H1 (cell line): ENCODE data around the gene CSAD. TPM values are rescaled to one million over a fixed set of nuclear protein-coding genes. Genes with fewer than 3 reads are reported as not detected.

Experiments used
- CTCF ChIA-PET: fragments of 300-600 bp; sonication (Branson Sonifier 250); formaldehyde crosslinking; loops from one replicate; lab custom pipeline; 2021; ENCODE audit not compliant: partially characterized antibody; lab: Charles Lee
- POLR2A ChIA-PET: fragments of 300-600 bp; sonication (Branson Sonifier 250); formaldehyde crosslinking; loops from one replicate; lab custom pipeline; 2021; ENCODE audit warnings: inconsistent platforms; ENCODE audit not compliant: partially characterized antibody; lab: Charles Lee
- DNase-seq, 2 experiments: peaks; one replicate each; pipeline versions ENCODE4 v3.0.0 to v3.0.0-alpha.2; 2010 to 2022; ENCODE audit warnings: low spot score in 2 of 2, low read depth in 1 of 2, mixed read lengths in 1 of 2
- FAIRE-seq: peaks from 2 replicates; lab custom pipeline; 2011; peaks lifted over from hg19 to GRCh38; lab: Jason Lieb, UNC
- H2AFZ ChIP-seq: 2 replicates; pipeline ENCODE4 v1.8.1; 2012; ENCODE audit warnings: low read length, inconsistent platforms
- H2AK5ac ChIP-seq: 2 replicates; pipeline ENCODE4 v1.6.1; 2013; ENCODE audit warnings: low read depth, low read length
- H2BK120ac ChIP-seq: replicated peaks from 2 replicates; pipeline ENCODE3; 2013; ENCODE audit warnings: low read depth, low read length, inconsistent platforms
- H2BK12ac ChIP-seq: 2 replicates; pipeline ENCODE4 v1.6.1; 2013; ENCODE audit warnings: low read depth, low read length
- H2BK15ac ChIP-seq: 2 replicates; pipeline ENCODE4 v1.6.1; 2013; ENCODE audit warnings: low read length
- H2BK20ac ChIP-seq: 2 replicates; pipeline ENCODE4 v1.6.1; 2013; ENCODE audit warnings: low read length
- H2BK5ac ChIP-seq: 2 replicates; pipeline ENCODE4 v1.6.1; 2013; ENCODE audit warnings: low read depth, low read length
- H3K14ac ChIP-seq: 2 replicates; pipeline ENCODE4 v1.6.1; 2013; ENCODE audit warnings: inconsistent platforms; ENCODE audit not compliant: insufficient read length
- H3K18ac ChIP-seq: 2 replicates; pipeline ENCODE4 v1.6.1; 2013; ENCODE audit warnings: low read length; ENCODE audit errors: extremely low read depth
- H3K23ac ChIP-seq: 2 replicates; pipeline ENCODE4 v1.6.1; 2013; ENCODE audit warnings: inconsistent platforms; ENCODE audit not compliant: insufficient read length
- H3K23me2 ChIP-seq: 2 replicates; pipeline ENCODE4 v1.6.1; 2013; ENCODE audit warnings: low read depth, low read length
- H3K27ac ChIP-seq: 2 replicates; pipeline ENCODE4 v1.6.1; 2011; ENCODE audit warnings: low read depth, low read length, inconsistent platforms
- H3K27me3 ChIP-seq, 4 experiments: replicated peaks in 1 of 4; 1 replicate in 1 of 4; 2 replicates in 3 of 4; pipeline versions ENCODE4 v1.6.1 to v1.8.1; 2011 to 2013; ENCODE audit warnings: low read length in 3 of 4, mild to moderate bottlenecking in 3 of 4, inconsistent platforms in 2 of 4, mixed read lengths in 2 of 4, moderate library complexity in 1 of 4; ENCODE audit not compliant: control insufficient read depth in 3 of 4, insufficient read depth in 3 of 4; ENCODE audit errors: extremely low read depth in 1 of 4
- H3K36me3 ChIP-seq, 4 experiments: 2 replicates each; pipeline versions ENCODE4 v1.6.1 to v1.8.1; 2011 to 2013; ENCODE audit warnings: mild to moderate bottlenecking in 4 of 4, low read length in 3 of 4, moderate library complexity in 2 of 4, control low read depth in 1 of 4, inconsistent platforms in 1 of 4; ENCODE audit not compliant: insufficient read depth in 4 of 4, control insufficient read depth in 2 of 4
- H3K4ac ChIP-seq: replicated peaks from 2 replicates; pipeline ENCODE3; 2013; ENCODE audit warnings: low read length, low read depth, mixed read lengths, inconsistent platforms; ENCODE audit not compliant: insufficient read length
- H3K4me1 ChIP-seq, 4 experiments: replicated peaks in 1 of 4; 1 replicate in 1 of 4; 2 replicates in 3 of 4; pipeline versions ENCODE4 v1.6.1 to v1.8.1; 2011 to 2013; ENCODE audit warnings: low read length in 3 of 4, inconsistent platforms in 2 of 4, mixed read lengths in 1 of 4; ENCODE audit not compliant: insufficient read depth in 4 of 4, control insufficient read depth in 3 of 4
- H3K4me2 ChIP-seq, 2 experiments: 2 replicates each; pipeline versions ENCODE4 v1.6.1 to v1.8.1; 2011 to 2013; ENCODE audit warnings: low read depth in 2 of 2, low read length in 2 of 2, control low read depth in 1 of 2, inconsistent platforms in 1 of 2, mild to moderate bottlenecking in 1 of 2; ENCODE audit not compliant: insufficient read depth in 1 of 2
- H3K4me3 ChIP-seq, 4 experiments: fragments of 200-600, 300-600 bp in 1 of 4; sonication (generic), shearing (Covaris generic), sonication (Bioruptor Twin) in 1 of 4; 2 replicates each; pipeline versions ENCODE4 v1.5.1 to v1.8.1; 2011 to 2016; ENCODE audit warnings: low read length in 4 of 4, low read depth in 3 of 4, control low read depth in 2 of 4, inconsistent platforms in 2 of 4, mild to moderate bottlenecking in 2 of 4, mixed read lengths in 1 of 4, moderate library complexity in 1 of 4; ENCODE audit not compliant: insufficient read depth in 2 of 4; ENCODE audit errors: extremely low read depth in 1 of 4
- H3K56ac ChIP-seq: replicated peaks from 2 replicates; pipeline ENCODE3; 2013; ENCODE audit warnings: low read depth, mild to moderate bottlenecking, mixed read lengths, low read length, inconsistent platforms; ENCODE audit not compliant: insufficient read length
- H3K79me1 ChIP-seq: 2 replicates; pipeline ENCODE4 v1.6.1; 2013; ENCODE audit warnings: low read depth, low read length, control low read depth
- H3K79me2 ChIP-seq, 2 experiments: 2 replicates each; pipeline versions ENCODE4 v1.6.1 to v1.8.1; 2012 to 2013; ENCODE audit warnings: low read length in 2 of 2, mild to moderate bottlenecking in 2 of 2, inconsistent platforms in 1 of 2; ENCODE audit not compliant: insufficient read depth in 2 of 2, control insufficient read depth in 1 of 2
- H3K9ac ChIP-seq, 4 experiments: replicated peaks in 1 of 4; 1 replicate in 1 of 4; 2 replicates in 3 of 4; pipeline versions ENCODE4 v1.6.1 to v1.8.1; 2011 to 2013; ENCODE audit warnings: low read depth in 3 of 4, low read length in 3 of 4, control low read depth in 2 of 4, mild to moderate bottlenecking in 2 of 4, moderate library complexity in 2 of 4, inconsistent platforms in 1 of 4; ENCODE audit errors: extremely low read depth in 1 of 4
- H3K9me3 ChIP-seq, 2 experiments: 2 replicates each; pipeline versions ENCODE4 v1.6.1 to v1.8.1; 2012 to 2013; ENCODE audit warnings: mild to moderate bottlenecking in 2 of 2, moderate library complexity in 2 of 2, control low read depth in 1 of 2, inconsistent platforms in 1 of 2, low read depth in 1 of 2, low read length in 1 of 2, mixed read lengths in 1 of 2; ENCODE audit not compliant: insufficient read depth in 2 of 2
- H4K20me1 ChIP-seq, 2 experiments: replicated peaks in 1 of 2; 2 replicates each; pipeline versions ENCODE3 to v1.8.1; 2011 to 2013; ENCODE audit warnings: inconsistent platforms in 2 of 2, low read length in 2 of 2, mild to moderate bottlenecking in 1 of 2; ENCODE audit not compliant: insufficient read depth in 2 of 2, control insufficient read depth in 1 of 2
- H4K5ac ChIP-seq: 2 replicates; pipeline ENCODE4 v1.6.1; 2013; ENCODE audit warnings: low read length, low read depth, mixed read lengths, inconsistent platforms; ENCODE audit not compliant: insufficient read length
- H4K8ac ChIP-seq: 2 replicates; pipeline ENCODE4 v1.8.0; 2013; ENCODE audit warnings: mild to moderate bottlenecking, moderate library complexity, low read length, inconsistent platforms; ENCODE audit not compliant: insufficient read depth; ENCODE audit errors: extremely low read depth
- H4K91ac ChIP-seq: replicated peaks from 2 replicates; pipeline ENCODE3; 2013; ENCODE audit warnings: low read length, mixed read lengths, inconsistent platforms; ENCODE audit not compliant: insufficient read length
- CBX8 ChIP-seq: fragments of 300-800, 300-1000 bp; sonication (generic); IDR thresholded peaks from 2 replicates; pipeline ENCODE4 v1.7.1; 2016; ENCODE audit warnings: low read depth, low read length, borderline replicate concordance
- CTBP2 ChIP-seq: IDR thresholded peaks from 2 replicates; pipeline ENCODE4 v1.7.0; 2011; ENCODE audit warnings: borderline replicate concordance, mild to moderate bottlenecking, moderate library complexity, mixed read lengths, low read length; ENCODE audit not compliant: insufficient read depth, insufficient read length
- E2F6 ChIP-seq: IDR thresholded peaks from 2 replicates; pipeline ENCODE4 v1.6.1; 2012; ENCODE audit warnings: inconsistent platforms
- JUND ChIP-seq: IDR thresholded peaks from 2 replicates; pipeline ENCODE4 v1.6.1; 2011; ENCODE audit warnings: mild to moderate bottlenecking, improper control_type of control experiment, low read length
- NANOG ChIP-seq: IDR thresholded peaks from 2 replicates; pipeline ENCODE4 v1.6.1; 2011; ENCODE audit warnings: low read length, low read depth, mild to moderate bottlenecking, inconsistent platforms; ENCODE audit not compliant: insufficient read depth, poor library complexity, severe bottlenecking
- SIX5 ChIP-seq: IDR thresholded peaks from 2 replicates; pipeline ENCODE4 v1.6.1; 2011; ENCODE audit warnings: mild to moderate bottlenecking, low read depth, low read length
- SP1 ChIP-seq: IDR thresholded peaks from 2 replicates; pipeline ENCODE4 v1.6.1; 2011; ENCODE audit warnings: low read depth, low read length
- SUZ12 ChIP-seq: fragments of 200-600 bp; sonication (generic); IDR thresholded peaks from 2 replicates; pipeline ENCODE4 v1.6.1; 2012; ENCODE audit warnings: mild to moderate bottlenecking, inconsistent platforms, low read length, moderate library complexity, mixed read lengths
- TBP ChIP-seq: IDR thresholded peaks from 2 replicates; pipeline ENCODE4 v1.6.1; 2011; ENCODE audit warnings: low read depth, low read length, improper control_type of control experiment
- YY1 ChIP-seq: IDR thresholded peaks from 2 replicates; pipeline ENCODE4 v1.6.1; 2011; ENCODE audit warnings: low read depth, mild to moderate bottlenecking, low read length
- WGBS, 2 experiments: shearing (Covaris generic) in 1 of 2; methylation state at CpG; one replicate each; pipeline versions ENCODE4 v1.1.6 to v1.1.7; 2013 to 2015; ENCODE audit warnings: low lambda C conversion rate in 2 of 2, mixed read lengths in 2 of 2, inconsistent platforms in 1 of 2, low coverage in 1 of 2, missing lambda C conversion rate in 1 of 2; ENCODE audit not compliant: insufficient replicate concordance in 2 of 2, insufficient coverage in 1 of 2, insufficient read length in 1 of 2; ENCODE audit errors: extremely low coverage in 1 of 2, missing lambda C conversion rate in 1 of 2; 5-methylcytosine and 5-hydroxymethylcytosine counted together
- polyA plus RNA-seq, 7 experiments: library from polyadenylated mRNA; depleted of rRNA in 3 of 7; stranded (reverse) in 5 of 7; unstranded in 2 of 7; fragments of >200 nt in 5 of 7; fragments of 200-250 nt in 2 of 7; gene quantifications; 1 replicate in 5 of 7; 2 replicates in 1 of 7; 4 replicates in 1 of 7; pipeline versions ENCODE4 v1.2.1 to v1.2.3, GENCODE V29; 2011 to 2013; ENCODE audit warnings: missing spikeins in 2 of 7, mixed read lengths in 2 of 7
- total RNA-seq: library from RNA; stranded (reverse); fragmentation: NEBNext Ultra II Directional; extraction: Animal tissue kit (Norgen Biotek cat#: 25700); gene quantifications from 2 replicates; pipeline ENCODE4 v1.2.1, GENCODE V29; 2021

Gene CSAD
- total and polyA plus RNA-seq, 2 of the 8 experiments (the other 6 are each of a cell fraction or from before 2014, with no cell fraction given) = 8.8 to 11.3 TPM

DNA sequence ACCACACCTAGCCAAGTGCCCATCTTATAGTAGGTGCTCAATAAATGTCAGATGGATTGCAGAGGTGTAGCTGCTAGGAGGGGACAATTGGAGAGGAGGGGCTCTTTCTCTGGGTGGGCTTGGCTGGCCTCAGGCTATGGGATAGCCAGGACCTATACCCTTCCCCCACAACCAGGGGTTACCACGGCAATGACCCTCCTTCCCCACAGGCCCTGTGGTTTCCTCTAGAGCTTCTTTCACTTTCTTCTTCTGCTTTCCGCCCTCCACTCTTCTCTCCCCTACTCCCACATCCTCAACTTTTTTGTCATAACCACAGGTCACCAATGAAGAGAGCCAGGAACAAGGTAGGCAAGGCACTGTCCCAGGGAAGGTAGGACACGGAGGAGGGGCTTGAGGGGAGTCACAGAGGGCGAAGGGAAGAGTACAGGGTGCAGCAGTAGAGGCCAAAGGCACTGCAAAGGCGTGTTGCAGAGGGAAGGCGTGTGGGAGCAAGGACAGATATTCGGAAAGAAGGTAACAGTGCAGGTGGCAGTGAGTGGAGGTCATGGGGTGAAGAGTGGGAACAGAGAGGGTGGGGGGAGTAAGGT, 28.2 kb upstream of the CSAD start:
- no peak overlapping the region; the same call in 1 of the 2 replicates for H3K18ac ChIP-seq
- no peak overlapping the region for H3K4ac ChIP-seq
- no peak overlapping the region for H3K23ac ChIP-seq
- H2BK120ac ChIP-seq = no peak overlapping the region
- peaks cover 16 to 30% (median 24%) of the 10 kb centered on the region in 4 experiments for H3K36me3 ChIP-seq
- no peaks in the 10 kb centered on the region for H3K79me2 ChIP-seq
- H4K8ac ChIP-seq = no peak overlapping the region
- 89% methylated on average over 7 of the region's 7 CpGs; no CpG with 5 or more reads in 1 of the 2 experiments for WGBS, 2 experiments
- H3K23me2 ChIP-seq = peaks cover 5% of the 10 kb centered on the region; the same call in 1 of the 2 replicates
- peaks cover 2 to 4% of the 10 kb centered on the region in 2 experiments for H4K20me1 ChIP-seq
- no peaks in the 10 kb centered on the region; a peak in 1 of 7 replicates for H3K27me3 ChIP-seq
- H3K79me1 ChIP-seq = no peaks in the 10 kb centered on the region
- no peak overlapping the region for H4K5ac ChIP-seq
- no peaks in the 10 kb centered on the region for H3K9me3 ChIP-seq
- H2AK5ac ChIP-seq = 0 out of 2 replicates have a peak overlapping the region, but pooled peaks have one; percentile 33
- no peak overlapping the region for H2BK15ac ChIP-seq
- FAIRE-seq (no peak), DNase-seq (no peak)
- H3K4me3 ChIP-seq = no peak overlapping the region
- peaks cover 0 to 8% (median 2%) of the 10 kb centered on the region in 4 experiments; a peak in 4 of 7 replicates for H3K4me1 ChIP-seq
- H3K27ac ChIP-seq = no peak overlapping the region
- POLR2A ChIA-PET = interaction anchor here (0.6 to 2.3 kb wide), 14 partner anchors 9 to 259 kb away, joined by 3 to 9 read pairs (median 4); partner anchors contain the start of genes CSAD, ESPL1 and ZNF740
- H2BK20ac ChIP-seq = no peak overlapping the region
- H2BK12ac ChIP-seq = no peak overlapping the region
- no peak overlapping the region for H2AFZ ChIP-seq
- no peak overlapping the region for H4K91ac ChIP-seq
- no peak overlapping the region for H3K14ac ChIP-seq
- CTCF ChIA-PET = interaction anchor here (1.3 to 22.3 kb wide), 9 partner anchors 10 to 81 kb away, joined by 3 to 654 read pairs (median 21); partner anchors contain the start of genes ESPL1, MYG1, PFDN5 and RARG
- H2BK5ac ChIP-seq = peak overlapping the region; percentile 12; the same call in 1 of the 2 replicates
- no peak overlapping the region for H3K9ac ChIP-seq
- peak overlapping the region; percentile 53 for H3K56ac ChIP-seq
- H3K4me2 ChIP-seq = no peak overlapping the region
- no peak for TF ChIP-seq YY1
- TF ChIP-seq TBP = no peak
- no peak for TF ChIP-seq NANOG
- TF ChIP-seq JUND = no peak
- no peak for TF ChIP-seq E2F6
- TF ChIP-seq SP1 = no peak
- no peak for TF ChIP-seq CBX8
- TF ChIP-seq SIX5 = no peak
- TF ChIP-seq CTBP2 = no peak
- TF ChIP-seq SUZ12 = no peak
